Liver (tissue), 9 donors: Measurements from ENCODE around the gene DAAM1. TPM values are rescaled to one million over a fixed set of nuclear protein-coding genes. Genes with fewer than 3 reads are reported as not detected.

Experiments used
- DNase-seq: peaks from one replicate; pipeline ENCODE4 v3.0.0-alpha.2; 2017; ENCODE audit warnings: low spot score
- H3K27ac ChIP-seq, 2 donors: one replicate each; pipeline ENCODE4 v1.7.0; 2013; ENCODE audit warnings: inconsistent platforms in 2 of 2, low read length in 2 of 2, control low read depth in 1 of 2, low read depth in 1 of 2, mild to moderate bottlenecking in 1 of 2
- H3K27me3 ChIP-seq, 4 donors: one replicate each; pipeline versions ENCODE4 v1.6.1 to v1.7.0; 2013; ENCODE audit warnings: low read length in 3 of 4, inconsistent platforms in 1 of 4, mild to moderate bottlenecking in 1 of 4, moderate library complexity in 1 of 4; ENCODE audit not compliant: control insufficient read depth in 4 of 4, insufficient read depth in 4 of 4
- H3K36me3 ChIP-seq, 4 donors: one replicate each; pipeline versions ENCODE4 v1.6.1 to v1.7.0; 2013; ENCODE audit warnings: low read length in 3 of 4, mild to moderate bottlenecking in 3 of 4, low read depth in 1 of 4, moderate library complexity in 1 of 4; ENCODE audit not compliant: control insufficient read depth in 4 of 4, insufficient read depth in 3 of 4
- H3K4me1 ChIP-seq, 4 donors: one replicate each; pipeline versions ENCODE4 v1.6.1 to v1.7.0; 2013; ENCODE audit warnings: low read length in 3 of 4, mild to moderate bottlenecking in 3 of 4, moderate library complexity in 1 of 4; ENCODE audit not compliant: control insufficient read depth in 4 of 4, insufficient read depth in 4 of 4
- H3K4me3 ChIP-seq, 3 donors: one replicate each; pipeline versions ENCODE4 v1.6.1 to v1.7.0; 2013; ENCODE audit warnings: low read length in 3 of 3, control low read depth in 1 of 3, low read depth in 1 of 3, mild to moderate bottlenecking in 1 of 3
- H3K9ac ChIP-seq, 2 donors: one replicate each; pipeline ENCODE4 v1.7.0; 2013; ENCODE audit warnings: low read length in 2 of 2, mild to moderate bottlenecking in 2 of 2, moderate library complexity in 2 of 2, control low read depth in 1 of 2, low read depth in 1 of 2
- H3K9me3 ChIP-seq, 4 donors: one replicate each; pipeline versions ENCODE4 v1.6.1 to v1.7.0; 2013; ENCODE audit warnings: low read length in 3 of 4; ENCODE audit not compliant: control insufficient read depth in 4 of 4
- EGR1 ChIP-seq, 2 donors: IDR thresholded peaks; 2 replicates each; pipeline ENCODE4 v1.6.1; 2016 to 2018; ENCODE audit warnings: antibody characterized with exemption in 2 of 2, low read depth in 2 of 2
- FOXA1 ChIP-seq: IDR thresholded peaks from 2 replicates; pipeline ENCODE4 v1.6.1; 2016; ENCODE audit warnings: antibody characterized with exemption
- FOXA2 ChIP-seq: IDR thresholded peaks from 2 replicates; pipeline ENCODE4 v1.6.1; 2016; ENCODE audit warnings: antibody characterized with exemption
- GABPA ChIP-seq, 2 donors: IDR thresholded peaks in 1 of 2; conservative IDR thresholded peaks in 1 of 2; 2 replicates each; pipeline ENCODE4 v1.6.1; 2016; ENCODE audit warnings: antibody characterized with exemption in 2 of 2, mild to moderate bottlenecking in 1 of 2, moderate library complexity in 1 of 2
- HNF4A ChIP-seq, 2 donors: conservative IDR thresholded peaks; 2 replicates each; pipeline ENCODE4 v1.6.1; 2016; ENCODE audit warnings: antibody characterized with exemption in 2 of 2, mild to moderate bottlenecking in 2 of 2
- HNF4G ChIP-seq: IDR thresholded peaks from 2 replicates; pipeline ENCODE4 v1.6.1; 2016; ENCODE audit warnings: antibody characterized with exemption
- JUND ChIP-seq, 2 donors: IDR thresholded peaks; 2 replicates each; pipeline ENCODE4 v1.6.1; 2016; ENCODE audit warnings: antibody characterized with exemption in 2 of 2
- NR2F2 ChIP-seq: IDR thresholded peaks from 2 replicates; pipeline ENCODE4 v1.6.1; 2016; ENCODE audit warnings: antibody characterized with exemption
- RAD21 ChIP-seq, 2 donors: IDR thresholded peaks; 2 replicates each; pipeline ENCODE4 v1.6.1; 2016; ENCODE audit warnings: antibody characterized with exemption in 2 of 2, mild to moderate bottlenecking in 2 of 2
- RXRA ChIP-seq, 2 donors: IDR thresholded peaks; 2 replicates each; pipeline ENCODE4 v1.6.1; 2017 to 2018; ENCODE audit warnings: antibody characterized with exemption in 2 of 2, mild to moderate bottlenecking in 1 of 2
- SP1 ChIP-seq: IDR thresholded peaks from 2 replicates; pipeline ENCODE4 v1.6.1; 2018; ENCODE audit warnings: antibody characterized with exemption, mild to moderate bottlenecking
- TAF1 ChIP-seq: conservative IDR thresholded peaks from 2 replicates; pipeline ENCODE4 v1.6.1; 2016; ENCODE audit warnings: antibody characterized with exemption, mild to moderate bottlenecking
- YY1 ChIP-seq: IDR thresholded peaks from 2 replicates; pipeline ENCODE4 v1.6.1; 2016; ENCODE audit warnings: antibody characterized with exemption, mild to moderate bottlenecking
- WGBS: extraction: QIAGEN DNeasy Blood & Tissue Kit; methylation state at CpG from one replicate; pipeline ENCODE4 v1.1.7; 2013; 5-methylcytosine and 5-hydroxymethylcytosine counted together
- polyA plus RNA-seq, 2 donors: library from polyadenylated mRNA; stranded (reverse) in 1 of 2; unstranded in 1 of 2; fragments of 200-250 nt in 1 of 2; fragments of >200 nt in 1 of 2; fragmentation: Nextera tagmentation in 1 of 2; extraction: Ambion mirVana in 1 of 2; gene quantifications; one replicate each; pipeline versions ENCODE4 v1.2.1 to v1.2.3, GENCODE V29; 2013 to 2015
- total RNA-seq, 2 donors: library from RNA; depleted of rRNA; stranded (reverse); fragments of >200 nt; gene quantifications; one replicate each; pipeline ENCODE4 v1.2.3, GENCODE V29; 2014
- TF ChIP-seq, protein P1 (sequence below): fragments of 150-350 bp; IDR thresholded peaks from 2 replicates; pipeline ENCODE4 v1.5.1; 2017; ENCODE audit warnings: improper control_type of control experiment, low read depth, low read length; ENCODE audit not compliant: missing input control
- TF ChIP-seq, protein P2 (sequence below): IDR thresholded peaks from 2 replicates; pipeline ENCODE4 v1.6.1; 2016; ENCODE audit warnings: antibody characterized with exemption
- TF ChIP-seq, protein P3 (sequence below): IDR thresholded peaks from 2 replicates; pipeline ENCODE4 v1.6.1; 2016; ENCODE audit warnings: antibody characterized with exemption
- TF ChIP-seq, protein P4 (sequence below): IDR thresholded peaks from 2 replicates; pipeline ENCODE4 v1.6.1; 2016; ENCODE audit warnings: antibody characterized with exemption, mild to moderate bottlenecking
- TF ChIP-seq, protein P5 (sequence below): IDR thresholded peaks from 2 replicates; pipeline ENCODE4 v1.6.1; 2016; ENCODE audit warnings: antibody characterized with exemption
- donor health status: healthy.
- donor health status: healthy.
- donor health status: healthy.
- donor health status: healthy.
- donor health status: healthy.

DAAM1 gene
- total and polyA plus RNA-seq, 4 donors: 9.5 to 28.4 (median 18.5) TPM

DNA sequence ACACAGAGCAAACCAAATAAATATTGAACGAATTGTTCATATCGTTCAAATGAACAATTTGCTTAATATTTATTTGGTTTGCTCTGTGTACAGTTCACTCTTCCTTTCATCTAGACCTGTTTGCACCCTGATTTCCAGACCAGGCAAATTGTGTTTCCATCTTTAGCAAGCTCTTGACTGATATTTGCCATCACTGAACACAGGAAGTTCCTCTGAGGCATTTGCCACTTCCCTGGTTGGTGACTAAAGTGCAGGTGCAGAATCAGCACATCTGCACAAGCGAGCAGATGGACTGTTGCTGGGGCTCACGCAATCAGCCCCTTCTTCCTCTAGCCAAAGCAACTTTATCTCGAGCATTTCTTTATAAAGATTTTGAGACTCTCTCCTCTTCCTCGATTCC is 112.9 kb downstream of the DAAM1 start:
- TF ChIP-seq HNF4A (conservative IDR thresholded peaks at IDR 0.05): peak in 1 of 2 donors; percentile 50
- TF ChIP-seq SP1: peak; percentile 12
- TF ChIP-seq RAD21 (IDR thresholded peaks at IDR 0.05): peak in 1 of 2 donors; percentile 36
- TF ChIP-seq HNF4G: no peak
- TF ChIP-seq, protein P1, sequence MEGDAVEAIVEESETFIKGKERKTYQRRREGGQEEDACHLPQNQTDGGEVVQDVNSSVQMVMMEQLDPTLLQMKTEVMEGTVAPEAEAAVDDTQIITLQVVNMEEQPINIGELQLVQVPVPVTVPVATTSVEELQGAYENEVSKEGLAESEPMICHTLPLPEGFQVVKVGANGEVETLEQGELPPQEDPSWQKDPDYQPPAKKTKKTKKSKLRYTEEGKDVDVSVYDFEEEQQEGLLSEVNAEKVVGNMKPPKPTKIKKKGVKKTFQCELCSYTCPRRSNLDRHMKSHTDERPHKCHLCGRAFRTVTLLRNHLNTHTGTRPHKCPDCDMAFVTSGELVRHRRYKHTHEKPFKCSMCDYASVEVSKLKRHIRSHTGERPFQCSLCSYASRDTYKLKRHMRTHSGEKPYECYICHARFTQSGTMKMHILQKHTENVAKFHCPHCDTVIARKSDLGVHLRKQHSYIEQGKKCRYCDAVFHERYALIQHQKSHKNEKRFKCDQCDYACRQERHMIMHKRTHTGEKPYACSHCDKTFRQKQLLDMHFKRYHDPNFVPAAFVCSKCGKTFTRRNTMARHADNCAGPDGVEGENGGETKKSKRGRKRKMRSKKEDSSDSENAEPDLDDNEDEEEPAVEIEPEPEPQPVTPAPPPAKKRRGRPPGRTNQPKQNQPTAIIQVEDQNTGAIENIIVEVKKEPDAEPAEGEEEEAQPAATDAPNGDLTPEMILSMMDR: no peak
- no peak for TF ChIP-seq JUND (IDR thresholded peaks at IDR 0.05)
- no peak for TF ChIP-seq NR2F2
- TF ChIP-seq FOXA2: no peak
- no peak for TF ChIP-seq TAF1
- TF ChIP-seq, protein P2, sequence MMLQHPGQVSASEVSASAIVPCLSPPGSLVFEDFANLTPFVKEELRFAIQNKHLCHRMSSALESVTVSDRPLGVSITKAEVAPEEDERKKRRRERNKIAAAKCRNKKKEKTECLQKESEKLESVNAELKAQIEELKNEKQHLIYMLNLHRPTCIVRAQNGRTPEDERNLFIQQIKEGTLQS: no peak
- no peak for TF ChIP-seq GABPA (IDR thresholded peaks at IDR 0.05 in 1 of 2, conservative IDR thresholded peaks at IDR 0.05 in 1 of 2)
- TF ChIP-seq, protein P3, sequence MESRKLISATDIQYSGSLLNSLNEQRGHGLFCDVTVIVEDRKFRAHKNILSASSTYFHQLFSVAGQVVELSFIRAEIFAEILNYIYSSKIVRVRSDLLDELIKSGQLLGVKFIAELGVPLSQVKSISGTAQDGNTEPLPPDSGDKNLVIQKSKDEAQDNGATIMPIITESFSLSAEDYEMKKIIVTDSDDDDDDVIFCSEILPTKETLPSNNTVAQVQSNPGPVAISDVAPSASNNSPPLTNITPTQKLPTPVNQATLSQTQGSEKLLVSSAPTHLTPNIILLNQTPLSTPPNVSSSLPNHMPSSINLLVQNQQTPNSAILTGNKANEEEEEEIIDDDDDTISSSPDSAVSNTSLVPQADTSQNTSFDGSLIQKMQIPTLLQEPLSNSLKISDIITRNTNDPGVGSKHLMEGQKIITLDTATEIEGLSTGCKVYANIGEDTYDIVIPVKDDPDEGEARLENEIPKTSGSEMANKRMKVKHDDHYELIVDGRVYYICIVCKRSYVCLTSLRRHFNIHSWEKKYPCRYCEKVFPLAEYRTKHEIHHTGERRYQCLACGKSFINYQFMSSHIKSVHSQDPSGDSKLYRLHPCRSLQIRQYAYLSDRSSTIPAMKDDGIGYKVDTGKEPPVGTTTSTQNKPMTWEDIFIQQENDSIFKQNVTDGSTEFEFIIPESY: no peak
- TF ChIP-seq, protein P4, sequence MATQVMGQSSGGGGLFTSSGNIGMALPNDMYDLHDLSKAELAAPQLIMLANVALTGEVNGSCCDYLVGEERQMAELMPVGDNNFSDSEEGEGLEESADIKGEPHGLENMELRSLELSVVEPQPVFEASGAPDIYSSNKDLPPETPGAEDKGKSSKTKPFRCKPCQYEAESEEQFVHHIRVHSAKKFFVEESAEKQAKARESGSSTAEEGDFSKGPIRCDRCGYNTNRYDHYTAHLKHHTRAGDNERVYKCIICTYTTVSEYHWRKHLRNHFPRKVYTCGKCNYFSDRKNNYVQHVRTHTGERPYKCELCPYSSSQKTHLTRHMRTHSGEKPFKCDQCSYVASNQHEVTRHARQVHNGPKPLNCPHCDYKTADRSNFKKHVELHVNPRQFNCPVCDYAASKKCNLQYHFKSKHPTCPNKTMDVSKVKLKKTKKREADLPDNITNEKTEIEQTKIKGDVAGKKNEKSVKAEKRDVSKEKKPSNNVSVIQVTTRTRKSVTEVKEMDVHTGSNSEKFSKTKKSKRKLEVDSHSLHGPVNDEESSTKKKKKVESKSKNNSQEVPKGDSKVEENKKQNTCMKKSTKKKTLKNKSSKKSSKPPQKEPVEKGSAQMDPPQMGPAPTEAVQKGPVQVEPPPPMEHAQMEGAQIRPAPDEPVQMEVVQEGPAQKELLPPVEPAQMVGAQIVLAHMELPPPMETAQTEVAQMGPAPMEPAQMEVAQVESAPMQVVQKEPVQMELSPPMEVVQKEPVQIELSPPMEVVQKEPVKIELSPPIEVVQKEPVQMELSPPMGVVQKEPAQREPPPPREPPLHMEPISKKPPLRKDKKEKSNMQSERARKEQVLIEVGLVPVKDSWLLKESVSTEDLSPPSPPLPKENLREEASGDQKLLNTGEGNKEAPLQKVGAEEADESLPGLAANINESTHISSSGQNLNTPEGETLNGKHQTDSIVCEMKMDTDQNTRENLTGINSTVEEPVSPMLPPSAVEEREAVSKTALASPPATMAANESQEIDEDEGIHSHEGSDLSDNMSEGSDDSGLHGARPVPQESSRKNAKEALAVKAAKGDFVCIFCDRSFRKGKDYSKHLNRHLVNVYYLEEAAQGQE: no peak
- TF ChIP-seq, protein P5, sequence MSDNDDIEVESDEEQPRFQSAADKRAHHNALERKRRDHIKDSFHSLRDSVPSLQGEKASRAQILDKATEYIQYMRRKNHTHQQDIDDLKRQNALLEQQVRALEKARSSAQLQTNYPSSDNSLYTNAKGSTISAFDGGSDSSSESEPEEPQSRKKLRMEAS: no peak
- no peak for TF ChIP-seq YY1
- TF ChIP-seq RXRA (IDR thresholded peaks at IDR 0.05): no peak
- no peak for TF ChIP-seq EGR1 (IDR thresholded peaks at IDR 0.05; ENCODE audit: low read depth in 2 of 2)
- TF ChIP-seq FOXA1: no peak

More for the DNA sequence above, 112.9 kb downstream of the DAAM1 start:
- H3K4me3 ChIP-seq: no peak overlapping the region
- H3K27me3 ChIP-seq: no peaks in the 10 kb centered on the region
- H3K36me3 ChIP-seq: no peaks in the 10 kb centered on the region
- DNase-seq: no peak
- H3K27ac ChIP-seq: no peak overlapping the region
- H3K9me3 ChIP-seq: no peaks in the 10 kb centered on the region
- peaks cover 3 to 36% (median 27%) of the 10 kb centered on the region in 4 donors for H3K4me1 ChIP-seq
- H3K9ac ChIP-seq: no peak overlapping the region
- WGBS: 47% methylated on average over 6 of the region's 6 CpGs
